ENCODE results near the gene MROH7.

MROH7 gene

DNA sequence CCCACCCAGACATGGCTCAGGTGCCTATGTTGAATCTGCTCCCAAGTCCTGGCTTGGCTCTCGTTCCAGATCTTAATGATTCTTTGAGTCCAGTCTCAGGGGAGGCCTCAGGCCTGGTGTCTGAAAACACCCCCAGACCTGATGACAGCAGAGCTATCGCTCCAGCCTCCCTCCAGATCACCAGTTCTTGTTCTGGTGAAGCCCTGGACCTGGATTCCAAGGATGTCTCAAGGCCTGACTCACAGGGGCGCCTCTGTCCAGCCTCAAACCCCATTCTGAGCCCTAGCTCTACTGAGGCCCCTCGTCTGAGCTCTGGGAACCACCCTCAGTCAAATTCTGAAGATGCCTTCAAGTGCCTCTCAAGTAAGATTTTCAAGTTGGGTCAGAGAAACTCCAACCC, 11.4 kb downstream of the MROH7 start:
- no peak for DNase-seq

DNA sequence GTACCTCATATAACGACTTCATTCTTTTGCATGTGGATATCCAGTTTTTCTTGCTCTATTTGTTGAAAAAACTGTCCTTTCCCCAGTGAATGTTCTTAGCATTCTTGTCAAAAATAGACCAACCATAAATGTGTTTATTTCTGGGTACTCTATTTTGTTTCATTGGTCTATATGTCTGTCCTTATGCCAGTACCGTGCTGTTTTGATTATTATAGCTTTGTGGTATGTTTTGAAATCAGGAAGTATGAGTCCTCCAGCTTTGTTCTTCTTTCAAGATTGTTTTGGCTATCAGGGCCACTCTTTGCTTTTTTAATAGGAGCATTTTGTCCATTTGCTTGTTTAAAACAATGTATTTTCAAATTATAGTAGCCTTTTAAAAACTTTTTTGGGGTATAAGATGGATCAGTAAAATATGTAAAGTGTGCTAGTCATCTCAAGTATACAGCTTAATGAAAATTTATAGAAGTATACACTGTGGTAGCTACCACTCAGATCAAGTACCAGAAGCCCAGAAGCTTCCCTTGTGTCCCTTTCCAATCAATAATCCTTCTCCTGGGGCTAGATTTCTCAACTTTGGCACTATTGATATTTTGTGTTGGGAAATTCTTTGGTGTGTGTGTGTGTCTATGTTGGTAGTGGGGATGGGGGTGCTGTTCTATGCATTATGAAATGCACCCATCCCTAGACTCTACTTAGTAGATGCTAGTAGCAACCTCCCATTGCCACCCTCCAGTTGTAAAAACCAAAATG, 16.8 kb downstream of the MROH7 start:
- no peak for DNase-seq

DNA sequence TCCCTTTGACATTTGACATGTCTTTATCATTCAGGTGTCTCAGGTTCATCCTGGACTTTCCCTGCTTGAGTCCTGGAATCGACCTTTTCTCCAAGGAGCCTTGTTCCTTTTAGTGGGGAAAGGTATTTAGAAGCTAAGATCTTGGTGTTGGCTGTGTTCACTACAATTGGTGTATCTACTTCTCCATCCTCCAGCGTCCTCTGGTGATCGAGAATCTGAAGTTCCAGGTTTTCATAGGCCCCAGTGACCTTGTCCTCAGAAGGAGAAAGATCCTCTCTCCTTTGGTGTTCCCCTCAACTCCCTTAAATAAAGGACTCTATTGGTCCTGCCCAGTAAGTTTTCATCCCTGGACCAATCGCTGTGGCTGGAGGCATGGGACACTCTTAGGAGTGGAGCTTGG, 22.1 kb downstream of the MROH7 start:
- DNase-seq: no peak

DNA sequence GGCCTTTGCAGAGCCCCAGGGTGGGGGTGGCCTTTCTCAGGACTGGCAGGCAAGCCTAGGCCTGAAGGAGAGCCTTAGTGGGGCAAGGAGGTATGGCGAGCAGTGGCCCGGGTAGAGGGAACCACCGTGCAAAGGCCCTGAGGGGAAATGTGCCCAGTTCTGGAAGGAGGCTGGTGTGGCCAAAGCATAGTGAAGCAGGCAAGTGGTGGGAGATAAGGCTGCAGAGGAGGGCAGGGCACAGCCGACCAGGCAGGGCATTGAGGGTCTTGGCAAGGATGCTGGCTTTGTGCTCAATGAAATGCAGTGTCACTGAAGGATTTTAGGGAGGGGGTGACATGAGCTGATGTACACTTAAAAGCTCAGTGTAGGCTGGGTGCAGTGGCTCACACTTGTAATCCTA, 22.8 kb downstream of the MROH7 start:
- no peak for DNase-seq

DNA sequence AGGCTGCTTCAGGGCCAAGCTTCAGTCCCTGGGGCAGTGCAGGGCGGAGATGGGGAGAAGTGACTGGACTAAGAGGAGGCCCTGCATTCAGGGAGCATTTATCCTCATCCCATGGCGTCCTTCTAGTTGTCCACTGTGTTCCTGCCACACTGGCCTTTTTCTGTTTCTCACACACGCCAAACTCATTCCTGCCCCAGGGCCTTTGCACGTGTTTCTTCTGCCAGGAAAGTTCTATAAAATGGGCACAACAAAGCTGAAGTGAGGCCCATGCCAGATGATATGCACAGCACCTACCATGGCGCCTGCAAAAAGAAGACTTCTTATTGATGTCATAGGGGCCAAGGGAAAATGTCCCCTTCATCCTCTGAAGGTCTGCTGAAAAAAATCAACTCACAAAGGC, 24.3 kb downstream of the MROH7 start:
- no peak for DNase-seq

DNA sequence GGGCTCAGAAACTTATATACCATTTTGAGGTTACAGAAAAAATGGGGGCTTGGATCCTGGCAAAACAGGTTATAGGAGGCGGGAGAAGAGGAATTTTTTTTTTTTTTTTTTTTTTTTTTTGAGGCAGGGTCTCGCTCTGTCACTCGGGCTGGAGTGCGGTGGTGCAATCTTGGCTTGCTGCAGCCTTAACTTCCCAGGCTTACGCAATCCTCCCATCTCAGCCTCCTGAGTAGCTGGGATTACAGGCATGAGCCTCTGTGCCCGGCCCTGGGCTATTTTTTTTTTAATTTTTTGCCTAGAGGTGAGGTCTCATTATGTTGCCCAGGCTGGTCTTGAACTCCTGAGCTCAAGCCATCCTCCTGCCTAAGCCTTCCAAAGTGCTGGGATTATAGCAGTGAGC, 24.7 kb downstream of the MROH7 start:
- DNase-seq: no peak

DNA sequence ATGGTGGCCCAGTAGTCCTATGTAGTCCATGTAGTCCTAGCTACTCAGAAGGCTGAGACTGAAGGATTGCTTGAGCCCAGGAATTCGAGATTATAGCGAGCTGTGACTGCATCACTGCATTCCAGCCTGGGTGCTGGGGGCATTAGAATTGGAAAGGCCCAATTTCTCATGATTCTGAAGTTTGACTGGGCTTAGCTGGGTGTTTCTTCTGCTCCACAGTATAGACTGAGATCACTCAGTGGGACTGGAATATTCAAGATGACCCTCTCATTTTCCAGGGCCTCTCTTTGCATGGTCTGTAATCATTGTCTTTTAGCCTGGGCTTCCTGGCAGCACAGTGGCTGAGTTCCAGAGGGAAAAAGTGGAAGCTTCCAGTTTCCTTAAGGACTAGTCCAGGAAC, 26.2 kb downstream of the MROH7 start:
- DNase-seq: no peak

DNA sequence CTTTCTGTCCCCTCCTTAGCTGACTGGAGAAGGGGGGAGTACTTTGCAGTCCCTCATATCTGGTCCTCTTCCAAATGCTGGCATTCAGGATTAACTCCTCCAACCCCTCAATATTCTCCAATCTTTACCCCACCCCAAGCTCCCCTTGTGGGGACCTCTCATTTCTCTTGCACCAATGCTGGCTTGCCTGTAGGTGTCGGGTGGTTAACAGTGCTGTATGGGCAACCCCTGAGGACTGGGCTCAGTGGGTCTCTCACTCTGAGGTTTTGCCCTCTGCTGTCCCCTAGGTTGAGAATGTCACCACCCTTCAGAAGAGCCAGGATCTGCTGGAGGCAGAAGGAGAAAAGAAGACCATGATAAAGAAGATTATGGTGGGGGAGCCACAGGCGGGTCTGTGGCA, 27.0 kb downstream of the MROH7 start:
- DNase-seq: no peak

DNA sequence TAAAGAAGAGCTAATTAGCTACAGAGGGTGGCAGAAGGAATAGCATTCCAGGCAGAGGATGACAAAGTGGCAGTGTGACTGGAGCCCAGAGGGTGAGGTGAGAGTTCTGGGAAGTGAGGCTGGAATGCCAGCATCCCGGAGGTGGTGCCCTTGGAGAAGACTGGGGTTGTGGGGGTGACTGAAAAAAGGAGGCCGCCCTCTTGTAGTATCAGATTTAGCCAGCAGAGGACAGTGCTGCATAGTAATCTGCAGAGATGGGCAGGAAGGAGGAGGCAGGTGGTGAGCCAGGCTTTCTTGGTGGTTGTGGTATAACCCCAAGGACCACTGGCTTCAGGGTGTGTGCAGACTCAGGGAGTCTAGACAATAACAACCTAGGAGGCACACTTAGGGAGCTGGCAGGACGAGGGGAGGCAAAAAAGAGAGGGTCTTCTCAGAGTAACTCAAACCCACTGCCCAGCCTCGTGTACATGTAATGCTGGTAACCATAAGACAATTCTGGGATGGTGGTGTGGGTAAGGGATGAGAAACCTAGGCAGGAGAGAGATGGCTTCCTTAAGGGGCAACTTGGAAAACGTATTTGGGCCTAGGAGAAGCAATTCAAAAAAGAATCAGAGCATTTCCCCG, 30.5 kb downstream of the MROH7 start:
- DNase-seq: peak; percentile 59

DNA sequence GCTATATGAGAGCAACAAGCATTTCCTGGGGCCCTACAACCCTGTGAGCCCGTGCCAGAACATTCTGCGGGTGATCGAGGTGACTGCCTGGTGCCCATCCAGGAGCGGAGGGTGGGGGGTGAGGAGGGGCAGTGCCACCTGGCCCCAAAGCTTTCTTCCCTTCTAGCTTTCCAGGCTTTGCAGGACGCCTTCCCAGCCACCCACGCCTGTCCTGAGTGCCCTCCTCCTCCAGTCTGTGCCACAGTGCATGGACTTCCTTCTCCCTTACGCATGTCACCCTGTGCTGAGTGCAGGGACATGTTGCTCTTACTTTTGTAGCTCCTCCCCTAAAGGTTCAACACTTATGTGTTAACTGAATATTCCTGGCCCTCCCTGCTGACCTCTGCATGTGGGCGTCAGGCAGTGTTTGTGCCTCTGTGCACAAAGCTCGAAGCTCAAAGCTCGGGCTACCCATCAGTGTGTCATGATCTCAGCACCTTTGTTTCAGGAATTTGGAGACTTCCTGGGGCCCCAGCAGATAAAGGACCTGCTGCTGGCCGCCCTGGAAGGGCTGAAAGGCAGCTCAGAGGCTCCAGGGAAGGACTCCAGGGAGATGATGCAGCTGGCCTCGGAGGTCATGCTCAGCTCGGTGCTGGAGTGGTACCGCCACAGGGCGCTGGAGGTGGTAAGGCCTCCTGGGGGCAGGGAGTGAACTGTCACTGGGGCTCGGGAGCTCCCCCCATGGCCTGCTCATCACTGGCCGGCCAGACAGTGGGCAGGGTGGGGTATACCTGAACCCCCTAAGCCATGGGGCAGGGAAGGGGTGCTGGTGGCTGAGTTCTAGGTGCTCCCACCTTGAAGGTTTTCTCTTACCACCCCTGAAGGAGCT, 37.4 kb downstream of the MROH7 start:
- no peak for DNase-seq

DNA sequence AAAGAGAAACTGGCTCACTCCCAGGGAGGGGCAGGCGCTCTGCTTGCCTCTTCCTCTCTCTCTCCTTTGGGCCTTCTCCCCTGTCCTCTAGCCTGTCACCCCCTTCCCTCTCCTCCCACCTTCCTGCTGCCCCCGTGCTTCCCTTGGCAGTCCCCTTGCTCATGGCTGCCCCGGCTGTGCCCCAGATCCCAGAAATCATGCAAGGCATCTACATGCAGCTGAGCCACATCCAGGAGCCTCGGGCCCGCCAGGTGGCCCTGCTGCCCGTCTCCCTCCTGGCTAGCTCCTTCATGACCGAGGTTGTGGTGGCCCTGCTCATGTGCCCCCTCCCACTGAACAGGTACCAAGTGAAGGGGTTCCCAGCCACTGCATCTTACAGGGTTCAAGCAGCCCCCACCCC, 38.1 kb downstream of the MROH7 start:
- DNase-seq: no peak

DNA sequence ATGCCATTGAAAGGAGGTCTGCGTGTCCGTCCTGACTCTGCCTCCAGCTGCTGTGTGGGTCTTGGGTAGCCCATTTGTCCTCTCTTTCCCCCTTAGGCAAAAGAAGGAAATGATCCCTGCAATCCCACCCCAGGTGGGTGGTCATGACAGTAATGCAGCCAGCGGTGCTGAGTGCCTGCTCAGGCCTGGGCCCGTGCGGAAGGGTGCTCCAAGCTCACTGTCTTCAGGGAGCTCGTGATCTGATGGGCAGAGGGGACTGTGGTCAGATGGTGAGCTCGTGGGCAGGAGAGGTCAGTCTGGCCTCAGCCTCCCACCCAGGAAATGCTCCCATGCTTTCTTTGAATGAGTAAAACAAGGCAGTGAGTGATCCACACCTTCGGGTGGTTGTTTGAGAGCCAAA, 38.8 kb downstream of the MROH7 start:
- no peak for DNase-seq

DNA sequence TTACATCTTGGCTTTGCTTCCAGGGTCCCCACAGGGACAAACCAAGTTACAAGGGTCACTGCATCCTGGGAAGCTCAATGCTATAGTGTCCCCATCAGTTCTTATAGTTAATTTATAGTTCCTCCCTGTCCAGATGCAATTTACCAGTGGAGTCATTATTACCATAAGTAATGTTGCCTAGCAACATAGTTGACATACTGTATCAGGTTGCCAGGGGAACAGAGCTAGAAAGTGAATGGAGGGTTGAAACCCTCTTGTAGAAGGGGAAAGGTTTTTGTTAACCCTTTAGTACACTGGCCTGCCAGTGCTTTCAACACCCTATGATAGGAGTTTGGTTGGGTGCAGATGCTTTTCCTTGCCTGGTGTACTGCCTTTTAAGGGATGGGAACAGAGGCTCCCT, 39.8 kb downstream of the MROH7 start:
- DNase-seq: no peak

DNA sequence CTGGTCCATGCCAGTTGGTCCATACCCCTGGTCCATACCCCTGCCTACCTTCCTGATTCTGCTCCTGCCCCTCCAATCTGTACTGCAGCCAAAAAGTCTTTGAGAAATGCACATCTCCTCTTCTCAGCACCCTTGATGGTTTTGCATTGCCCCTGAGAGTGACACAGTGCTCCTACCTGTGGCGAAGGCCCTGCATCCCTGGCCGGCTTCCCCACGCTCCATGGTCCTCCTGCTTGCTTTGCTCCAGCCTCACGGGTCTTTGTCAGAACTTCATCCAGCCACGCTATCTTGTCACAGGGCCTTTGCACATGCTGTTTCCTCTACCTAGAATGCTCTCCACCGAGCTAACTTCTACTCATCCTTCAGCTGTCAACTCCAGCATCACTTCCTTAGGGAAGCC, 41.9 kb downstream of the MROH7 start:
- no peak for DNase-seq

DNA sequence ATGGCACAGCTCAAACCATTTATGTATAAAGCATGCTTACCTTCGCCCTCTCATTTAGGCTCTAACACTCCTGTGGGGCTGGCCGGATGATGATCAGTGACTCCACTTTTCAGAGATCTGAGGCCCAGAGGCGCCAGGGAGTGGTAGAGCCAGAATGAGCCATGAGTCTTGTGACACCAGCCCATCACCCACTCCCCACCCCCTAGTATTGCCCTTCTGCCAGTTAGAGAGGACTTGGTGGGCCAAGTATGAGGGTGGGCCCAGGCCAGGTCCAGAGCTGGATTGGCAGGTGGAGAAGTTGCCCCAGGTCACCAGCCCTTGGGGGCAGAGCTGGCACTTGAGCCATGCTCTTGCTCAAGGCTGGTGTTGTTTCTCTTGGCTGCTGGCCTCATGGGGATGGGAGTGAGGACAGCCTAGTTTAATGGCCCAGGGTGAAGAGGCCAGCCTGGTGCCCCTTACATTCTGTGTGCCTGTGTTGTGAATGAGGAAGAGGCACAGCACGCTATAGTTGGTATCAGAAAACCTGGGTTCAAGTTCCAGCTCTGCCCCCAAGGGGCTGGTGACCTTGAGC, 43.8 kb downstream of the MROH7 start:
- no peak for DNase-seq

DNA sequence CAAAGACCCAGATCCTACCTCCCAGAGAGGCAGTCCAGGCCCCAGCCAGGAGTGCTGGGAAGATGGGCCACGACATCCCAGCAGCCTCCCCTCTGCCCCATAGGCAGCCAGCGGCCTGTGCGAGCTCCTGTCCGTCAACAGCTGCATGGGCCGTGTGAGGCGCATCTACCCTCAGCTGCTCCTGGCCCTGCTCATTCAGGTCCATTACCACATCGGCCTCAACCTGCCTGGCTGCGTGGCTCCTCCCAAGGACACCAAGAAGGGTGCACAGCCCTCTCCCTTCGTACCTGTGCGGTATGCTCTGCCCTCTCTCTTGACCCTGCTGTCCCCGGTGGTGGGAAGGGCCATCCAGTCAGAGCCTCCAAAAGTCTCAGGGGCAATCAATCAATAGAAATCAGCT, 44.6 kb downstream of the MROH7 start:
- DNase-seq: no peak

DNA sequence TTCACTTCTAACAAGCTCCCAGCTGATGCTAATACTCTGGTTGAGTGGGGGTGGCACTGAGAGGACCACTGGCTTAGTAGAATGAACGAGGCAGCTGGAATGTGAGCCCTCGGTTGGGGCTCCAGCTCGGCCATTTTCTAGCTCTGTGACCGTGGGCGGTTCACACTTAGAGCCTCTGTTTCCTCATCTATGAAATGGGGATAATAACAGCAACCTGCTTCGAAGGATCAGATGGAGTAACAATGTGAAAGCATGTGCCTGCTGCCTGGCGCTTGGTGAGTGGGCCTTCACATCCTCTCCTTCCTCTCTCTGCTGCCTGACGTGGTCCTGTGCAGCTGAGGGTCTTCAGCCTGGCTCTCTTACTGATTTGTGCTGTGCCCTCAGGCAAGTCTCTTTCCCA, 53.2 kb downstream of the MROH7 start:
- no peak for DNase-seq

DNA sequence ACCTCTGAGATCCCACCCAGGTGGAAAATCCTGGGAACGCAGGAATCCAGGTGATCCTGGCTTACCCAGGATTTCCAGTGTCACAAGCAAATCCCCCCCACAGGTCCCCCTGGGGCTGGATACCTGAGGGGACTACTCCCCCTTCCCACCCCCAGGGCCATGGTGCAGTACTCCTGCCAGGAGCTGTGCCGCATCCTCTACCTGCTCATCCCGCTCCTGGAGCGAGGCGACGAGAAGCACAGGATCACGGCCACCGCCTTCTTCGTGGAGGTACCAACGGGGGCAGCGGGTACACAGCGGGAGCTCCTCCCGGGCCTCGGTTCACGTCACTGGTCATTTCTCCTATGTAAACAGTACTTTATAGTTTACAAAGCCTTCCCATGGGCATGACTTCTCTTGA, 53.6 kb downstream of the MROH7 start:
- DNase-seq: no peak

DNA sequence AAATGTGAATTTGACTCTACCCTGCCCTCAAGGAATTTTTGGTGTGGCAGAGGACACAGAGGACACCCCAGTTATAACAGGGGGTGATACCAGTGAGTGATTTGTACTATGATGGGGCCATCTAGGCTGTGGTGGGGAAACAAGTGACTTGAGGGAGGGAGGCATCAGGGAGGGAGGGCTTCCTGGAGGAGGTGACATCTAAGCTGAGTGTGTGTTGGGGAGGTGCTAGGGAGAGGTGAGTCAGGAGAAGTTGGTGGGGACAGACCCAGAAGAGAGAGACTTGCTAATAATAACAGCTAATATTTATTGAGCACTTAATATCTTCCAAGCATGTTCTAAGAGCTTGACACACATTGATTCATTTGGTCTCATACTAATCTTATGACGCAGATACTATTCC, 54.2 kb downstream of the MROH7 start:
- no peak for DNase-seq

DNA sequence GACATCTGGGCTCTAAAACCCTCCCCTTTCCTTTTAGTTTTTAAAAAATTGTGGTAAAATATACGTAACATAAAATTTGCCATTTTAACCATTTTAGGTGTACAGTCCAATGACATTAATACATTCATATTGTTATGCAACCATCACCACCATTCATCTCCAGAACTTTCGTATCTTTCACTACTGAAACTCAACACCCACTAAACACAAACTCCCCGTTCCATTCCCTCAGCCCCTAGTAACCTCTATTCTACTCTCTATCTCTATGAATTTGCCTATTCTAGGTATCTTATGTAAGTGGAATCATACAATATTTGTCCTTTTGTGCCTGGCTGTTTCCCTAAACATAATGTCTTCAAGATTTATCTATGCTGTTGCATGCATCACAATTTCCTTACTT, 54.7 kb downstream of the MROH7 start:
- DNase-seq: no peak

DNA sequence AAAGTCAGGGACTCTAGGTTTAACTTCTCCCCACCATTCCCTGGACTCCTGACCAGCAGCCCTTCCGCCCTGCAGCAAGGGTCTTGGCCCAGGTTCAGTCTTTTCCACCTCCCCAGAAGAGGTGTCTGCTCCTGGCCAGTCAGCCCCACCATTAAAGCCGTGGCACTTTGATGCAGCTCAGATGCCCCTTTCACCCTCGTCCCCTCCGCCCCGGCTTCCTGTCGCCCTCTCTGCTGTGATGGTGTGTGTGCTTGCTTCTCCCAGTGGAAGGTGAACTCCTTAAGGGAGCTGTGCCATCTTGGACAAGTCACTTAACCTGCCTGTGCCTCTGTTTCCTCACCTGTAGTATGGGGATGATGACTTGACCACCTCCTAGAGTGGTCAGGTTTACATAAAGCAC, 56.3 kb downstream of the MROH7 start:
- no peak for DNase-seq

DNA sequence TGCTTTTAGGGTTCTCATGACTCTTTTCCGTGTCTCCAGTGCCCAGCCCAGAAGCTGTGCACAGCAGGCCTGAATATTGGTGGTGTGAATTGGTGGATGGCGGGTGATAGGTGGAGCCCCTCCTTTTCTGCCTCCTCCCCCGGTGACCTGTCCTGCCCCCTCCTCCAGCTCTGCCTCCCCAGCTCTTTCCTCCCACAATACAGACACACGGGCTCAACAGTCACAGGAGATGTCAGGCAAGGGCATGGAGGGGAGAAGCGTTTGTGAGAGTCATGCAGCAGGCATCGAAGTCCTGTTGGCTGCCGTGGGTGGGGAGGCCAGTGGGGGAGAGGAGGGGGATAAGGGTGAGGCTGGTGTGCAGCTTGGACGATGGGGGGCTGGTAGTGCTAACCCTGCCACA, 56.8 kb downstream of the MROH7 start:
- no peak for DNase-seq

DNA sequence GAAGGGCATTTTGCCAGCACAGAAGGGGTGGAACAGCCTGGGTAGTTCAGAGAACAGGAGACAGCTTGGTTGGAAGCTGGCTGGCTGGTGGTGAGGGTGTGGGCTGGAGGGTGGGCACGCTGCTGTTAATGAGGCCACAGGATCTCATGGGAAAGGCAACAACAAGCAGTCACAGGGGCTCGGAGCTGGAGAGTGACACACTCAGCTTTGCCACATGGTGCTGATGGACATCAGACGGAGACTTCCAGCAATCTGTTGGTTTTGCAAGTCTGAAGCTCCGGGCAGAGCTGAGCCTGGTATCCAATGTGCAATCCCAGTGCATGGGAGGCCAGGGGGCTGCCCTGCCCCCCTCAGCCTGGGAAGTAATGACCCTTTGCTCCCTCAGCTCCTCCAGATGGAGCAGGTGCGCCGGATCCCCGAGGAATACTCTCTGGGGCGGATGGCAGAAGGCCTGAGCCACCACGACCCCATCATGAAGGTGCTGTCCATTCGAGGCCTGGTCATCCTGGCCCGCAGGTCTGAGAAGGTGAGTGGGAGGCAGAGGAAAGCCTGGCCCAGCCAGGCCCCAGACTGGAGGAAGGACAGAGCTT, 58.4 kb downstream of the MROH7 start:
- no peak for DNase-seq
